Smooth muscle cell (in vitro differentiated cells): ENCODE results near the gene GRAMD2A. TPM values are rescaled to one million over a fixed set of nuclear protein-coding genes. Genes with fewer than 3 reads are reported as not detected.

Experiments
- DNase-seq: peaks from one replicate; lab custom pipeline; 2025; ENCODE audit not compliant: unreplicated experiment; lab: John Stamatoyannopoulos, UW
- H2AFZ ChIP-seq: fragments of 200-600 bp; sonication (generic); 2 replicates; pipeline ENCODE4 v1.6.0; 2016; ENCODE audit warnings: antibody characterized with exemption, low read depth, mild to moderate bottlenecking
- H3F3A ChIP-seq: fragments of 200-600 bp; sonication (generic); 2 replicates; pipeline ENCODE4 v1.6.0; 2017; ENCODE audit warnings: antibody characterized with exemption, low read depth
- H3K27ac ChIP-seq: fragments of 200-600 bp; sonication (generic); 2 replicates; pipeline ENCODE4 v1.5.1; 2016; ENCODE audit warnings: low read depth, mild to moderate bottlenecking
- H3K27me3 ChIP-seq: fragments of 200-600 bp; sonication (generic); 2 replicates; pipeline ENCODE4 v1.6.1; 2016; ENCODE audit warnings: low read depth, mild to moderate bottlenecking
- H3K36me3 ChIP-seq: fragments of 200-600 bp; sonication (generic); 2 replicates; pipeline ENCODE4 v1.5.1; 2016; ENCODE audit warnings: low read depth
- H3K4me1 ChIP-seq: fragments of 200-600 bp; sonication (generic); 2 replicates; pipeline ENCODE4 v1.5.1; 2016; ENCODE audit warnings: low read depth
- H3K4me2 ChIP-seq: fragments of 200-600 bp; sonication (generic); 2 replicates; pipeline ENCODE4 v1.6.0; 2016; ENCODE audit warnings: mild to moderate bottlenecking
- H3K4me3 ChIP-seq: fragments of 200-600 bp; sonication (generic); 2 replicates; pipeline ENCODE4 v1.5.1; 2016; ENCODE audit warnings: mild to moderate bottlenecking
- H3K79me2 ChIP-seq: fragments of 200-600 bp; sonication (generic); 2 replicates; pipeline ENCODE4 v1.6.0; 2016; ENCODE audit warnings: low read depth, mild to moderate bottlenecking
- H3K9ac ChIP-seq: fragments of 200-600 bp; sonication (generic); 2 replicates; pipeline ENCODE4 v1.6.0; 2016; ENCODE audit warnings: low read depth
- H3K9me3 ChIP-seq: fragments of 200-600 bp; sonication (generic); replicated peaks from 2 replicates; pipeline ENCODE4 v1.5.1; 2016; ENCODE audit warnings: low read depth
- H4K20me1 ChIP-seq: fragments of 200-600 bp; sonication (generic); 2 replicates; pipeline ENCODE4 v1.6.0; 2016; ENCODE audit warnings: low read depth
- CTCF ChIP-seq: fragments of 200-600 bp; sonication (generic); IDR thresholded peaks from 2 replicates; pipeline ENCODE4 v1.5.1; 2017; ENCODE audit warnings: borderline replicate concordance, mild to moderate bottlenecking, antibody characterized with exemption; ENCODE audit not compliant: insufficient read depth, poor library complexity, severe bottlenecking
- WGBS: methylation state at CpG from one replicate; pipeline ENCODE4 v1.1.7; 2016; ENCODE audit warnings: low lambda C conversion rate; 5-methylcytosine and 5-hydroxymethylcytosine counted together
- polyA plus RNA-seq: library from polyadenylated mRNA; unstranded; fragments of >200 nt; fragmentation: Nextera tagmentation; extraction: Ambion mirVana; gene quantifications from 2 replicates; pipeline ENCODE4 v1.2.1, GENCODE V29; 2016
- total RNA-seq: library from RNA; depleted of rRNA; stranded (reverse); fragments of >200 nt; gene quantifications from 2 replicates; pipeline ENCODE4 v1.2.3, GENCODE V29; 2014

The GRAMD2A gene
- total and polyA plus RNA-seq, 2 experiments from 2014 or later = 0.54 to 2.1 TPM

- no peak for TF ChIP-seq CTCF
- Histone ChIP-seq H3K36me3 (peaks cover 8% of the 10 kb centered on the region), H4K20me1 (peaks cover 37% of the 10 kb centered on the region), H3K79me2 (no peaks in the 10 kb centered on the region), H3K9ac (no peak overlapping the region), H3K4me1 (no peaks in the 10 kb centered on the region), H3K9me3 (no peaks in the 10 kb centered on the region), H3K27me3 (no peaks in the 10 kb centered on the region), H3K27ac (no peak overlapping the region), H3F3A (peaks cover 33% of the 10 kb centered on the region), H3K4me3 (peak overlapping the region; percentile 41), H2AFZ (no peak overlapping the region), H3K4me2 (peak overlapping the region; percentile 81)
- WGBS = 68% methylated on average over 13 of the region's 13 CpGs
- DNase-seq = no peak
Measured at GRCh38 chr15:72196409-72197040, 1.1 kb downstream of the GRAMD2A start.

- Histone ChIP-seq H3K9me3 (no peaks in the 10 kb centered on the region), H3K27ac (no peak overlapping the region), H3K4me3 (no peak overlapping the region), H4K20me1 (peaks cover 23% of the 10 kb centered on the region), H3K27me3 (no peaks in the 10 kb centered on the region), H3K9ac (no peak overlapping the region), H2AFZ (no peak overlapping the region), H3K79me2 (no peaks in the 10 kb centered on the region), H3F3A (peaks cover 20% of the 10 kb centered on the region), H3K36me3 (peaks cover 8% of the 10 kb centered on the region), H3K4me2 (no peak overlapping the region), H3K4me1 (no peaks in the 10 kb centered on the region)
- TF ChIP-seq CTCF = no peak
- DNase-seq = no peak
- 81% methylated on average over 6 of the region's 6 CpGs for WGBS
Measured at GRCh38 chr15:72195101-72195511, 2.5 kb downstream of the GRAMD2A start.

- H3K9ac ChIP-seq = no peak overlapping the region
- no peaks in the 10 kb centered on the region for H3K79me2 ChIP-seq
- H3K27ac ChIP-seq = no peak overlapping the region
- peaks cover 8% of the 10 kb centered on the region for H3F3A ChIP-seq
- TF ChIP-seq CTCF = no peak
- H4K20me1 ChIP-seq = peaks cover 11% of the 10 kb centered on the region
- H3K4me1 ChIP-seq = no peaks in the 10 kb centered on the region
- no peak overlapping the region for H3K4me3 ChIP-seq
- H3K36me3 ChIP-seq = peaks cover 4% of the 10 kb centered on the region
- no peak for DNase-seq
- H3K27me3 ChIP-seq = no peaks in the 10 kb centered on the region
- WGBS = 73% methylated on average over 8 of the region's 8 CpGs
- H3K9me3 ChIP-seq = no peaks in the 10 kb centered on the region
- H2AFZ ChIP-seq = no peak overlapping the region
- no peak overlapping the region for H3K4me2 ChIP-seq
Measured at GRCh38 chr15:72193836-72194396, 3.7 kb downstream of the GRAMD2A start.

GRCh38 chr15:72192416-72192815, 5.2 kb downstream of the GRAMD2A start:
- Histone ChIP-seq H3K9ac (no peak overlapping the region), H3K4me3 (no peak overlapping the region), H3F3A (no peaks in the 10 kb centered on the region), H2AFZ (no peak overlapping the region), H3K36me3 (no peaks in the 10 kb centered on the region), H3K9me3 (no peaks in the 10 kb centered on the region), H3K27ac (no peak overlapping the region), H3K4me2 (no peak overlapping the region), H4K20me1 (no peaks in the 10 kb centered on the region), H3K79me2 (no peaks in the 10 kb centered on the region), H3K27me3 (no peaks in the 10 kb centered on the region), H3K4me1 (no peaks in the 10 kb centered on the region)
- no peak for DNase-seq
- 96% methylated on average over 3 of the region's 3 CpGs for WGBS
- TF ChIP-seq CTCF = no peak
